Activated naive CD4-positive, alpha-beta T cell (primary cell): ENCODE data around the gene CDR2.
A peak's percentile ranks its signal among the peaks of the same experiment; 100 is the strongest.
"Not testable (repeated sequence)": the region's sequence is repeated elsewhere in the genome, so short reads cannot be mapped to it uniquely, and the experiment has no call there.

Experiments used
- DNase-seq, 4 experiments: peaks; one replicate each; lab custom pipeline; 2025; lab: John Stamatoyannopoulos, UW

The CDR2 gene

GRCh38 chr16:22374311-22375116 lies at the start of gene CDR2:
CDR2 (minus strand) TSS chr16:22374619; CDS start chr16:22374309, 310 bp downstream.
- peak; percentile 91 to 96 (median 96) for DNase-seq

GRCh38 chr16:22423716-22424115 lies 49.3 kb upstream of the CDR2 start:
- no peak for DNase-seq

- DNase-seq: no peak
Observed at GRCh38 chr16:22421136-22421535, 46.7 kb upstream of the CDR2 start.

- no peak for DNase-seq
Observed at GRCh38 chr16:22420606-22421135, 46.3 kb upstream of the CDR2 start.

GRCh38 chr16:22419908-22420307 lies 45.5 kb upstream of the CDR2 start:
- DNase-seq: no peak

- no peak for DNase-seq
Observed at GRCh38 chr16:22418826-22419225, 44.4 kb upstream of the CDR2 start.

GRCh38 chr16:22417798-22418197 lies 43.4 kb upstream of the CDR2 start:
- not testable (repeated sequence) for DNase-seq

- no peak for DNase-seq
Observed at GRCh38 chr16:22417019-22417418, 42.6 kb upstream of the CDR2 start.

GRCh38 chr16:22413819-22414218 lies 39.4 kb upstream of the CDR2 start:
- no peak for DNase-seq

- no peak for DNase-seq
Observed at GRCh38 chr16:22407486-22407885, 33.1 kb upstream of the CDR2 start.

- no peak for DNase-seq
Observed at GRCh38 chr16:22402191-22402590, 27.8 kb upstream of the CDR2 start.

- no peak for DNase-seq
Observed at GRCh38 chr16:22400900-22401299, 26.5 kb upstream of the CDR2 start.

- no peak for DNase-seq
Observed at GRCh38 chr16:22397931-22398330, 23.5 kb upstream of the CDR2 start.

GRCh38 chr16:22397464-22397863 lies 23.0 kb upstream of the CDR2 start:
- no peak for DNase-seq

GRCh38 chr16:22395960-22396359 lies 21.5 kb upstream of the CDR2 start:
- DNase-seq: no peak

GRCh38 chr16:22394121-22394520 lies 19.7 kb upstream of the CDR2 start:
- DNase-seq: no peak

GRCh38 chr16:22388101-22388644 lies 13.8 kb upstream of the CDR2 start:
- DNase-seq: no peak

- no peak for DNase-seq
Observed at GRCh38 chr16:22386976-22387375, 12.6 kb upstream of the CDR2 start.

- DNase-seq: no peak
Observed at GRCh38 chr16:22385196-22385595, 10.8 kb upstream of the CDR2 start.

GRCh38 chr16:22383827-22384226 lies 9.4 kb upstream of the CDR2 start:
- no peak for DNase-seq

- no peak for DNase-seq
Observed at GRCh38 chr16:22381392-22381791, 7.0 kb upstream of the CDR2 start.

GRCh38 chr16:22380529-22380928 lies 6.1 kb upstream of the CDR2 start:
- no peak for DNase-seq

- no peak for DNase-seq
Observed at GRCh38 chr16:22379656-22380055, 5.2 kb upstream of the CDR2 start.
